Limb (tissue), 2 donors: ENCODE data around the gene TMEM232.
"Not testable (repeated sequence)": the region's sequence is repeated elsewhere in the genome, so short reads cannot be mapped to it uniquely, and the experiment has no call there.

ENCODE experiments used
- DNase-seq, 2 donors: peaks; one replicate each; pipeline ENCODE4 v3.0.0-alpha.2; 2016; ENCODE audit errors: extremely low spot score in 2 of 2

Gene TMEM232

GRCh38 chr5:110707260-110707844, 19.1 kb downstream of the TMEM232 start:
- no peak for DNase-seq

- no peak for DNase-seq
Observed at GRCh38 chr5:110705349-110705748, 21.1 kb downstream of the TMEM232 start.

- DNase-seq, result no peak
Observed at GRCh38 chr5:110703481-110703880, 23.0 kb downstream of the TMEM232 start.

GRCh38 chr5:110702704-110703103, 23.8 kb downstream of the TMEM232 start:
- no peak for DNase-seq

GRCh38 chr5:110702300-110702699, 24.2 kb downstream of the TMEM232 start:
- no peak for DNase-seq

- not testable (repeated sequence) for DNase-seq
Observed at GRCh38 chr5:110692669-110693068, 33.8 kb downstream of the TMEM232 start.

GRCh38 chr5:110690587-110690986, 35.9 kb downstream of the TMEM232 start:
- not testable (repeated sequence) for DNase-seq

- DNase-seq, result no peak
Observed at GRCh38 chr5:110687485-110687884, 39.0 kb downstream of the TMEM232 start.

- no peak for DNase-seq
Observed at GRCh38 chr5:110686270-110686669, 40.2 kb downstream of the TMEM232 start.

- no peak for DNase-seq
Observed at GRCh38 chr5:110681953-110682352, 44.5 kb downstream of the TMEM232 start.

- no peak for DNase-seq
Observed at GRCh38 chr5:110681109-110681508, 45.4 kb downstream of the TMEM232 start.

- DNase-seq, result not testable (repeated sequence)
Observed at GRCh38 chr5:110676554-110676953, 49.9 kb downstream of the TMEM232 start.

- DNase-seq, result no peak
Observed at GRCh38 chr5:110665184-110665726, 61.2 kb downstream of the TMEM232 start.

- DNase-seq, result no peak
Observed at GRCh38 chr5:110663525-110663924, 62.9 kb downstream of the TMEM232 start.

GRCh38 chr5:110658006-110658405, 68.5 kb downstream of the TMEM232 start:
- no peak for DNase-seq

GRCh38 chr5:110653231-110653970, 73.1 kb downstream of the TMEM232 start:
- no peak for DNase-seq

- DNase-seq, result no peak
Observed at GRCh38 chr5:110651507-110651906, 75.0 kb downstream of the TMEM232 start.

- no peak for DNase-seq
Observed at GRCh38 chr5:110644357-110644756, 82.1 kb downstream of the TMEM232 start.

- no peak for DNase-seq
Observed at GRCh38 chr5:110638970-110639902, 87.2 kb downstream of the TMEM232 start.

GRCh38 chr5:110634475-110634874, 92.0 kb downstream of the TMEM232 start:
- no peak for DNase-seq

GRCh38 chr5:110631236-110631635, 95.2 kb downstream of the TMEM232 start:
- DNase-seq, result no peak

- no peak for DNase-seq
Observed at GRCh38 chr5:110630350-110630749, 96.1 kb downstream of the TMEM232 start.
